Coronary artery (tissue), 2 donors: Measurements from ENCODE around the gene DEPDC5.
"Not testable (repeated sequence)": the region's sequence is repeated elsewhere in the genome, so short reads cannot be mapped to it uniquely, and the experiment has no call there.

Source experiments
- DNase-seq: peaks from one replicate; pipeline ENCODE4 v3.0.0-alpha.2; 2017; ENCODE audit warnings: low spot score
- H3K27ac ChIP-seq, 2 donors: fragments of 200-600 bp; sonication (generic); one replicate each; pipeline ENCODE4 v1.5.1; 2016 to 2019
- H3K4me3 ChIP-seq: fragments of 200-600 bp; sonication (generic); 2 replicates; pipeline ENCODE4 v1.5.1; 2016; ENCODE audit warnings: mild to moderate bottlenecking, moderate library complexity
- TF ChIP-seq, protein P1 (sequence below): fragments of 200-600 bp; sonication (generic); IDR thresholded peaks from one replicate; pipeline ENCODE4 v1.5.1; 2019; ENCODE audit warnings: antibody characterized with exemption

The DEPDC5 gene

DNA sequence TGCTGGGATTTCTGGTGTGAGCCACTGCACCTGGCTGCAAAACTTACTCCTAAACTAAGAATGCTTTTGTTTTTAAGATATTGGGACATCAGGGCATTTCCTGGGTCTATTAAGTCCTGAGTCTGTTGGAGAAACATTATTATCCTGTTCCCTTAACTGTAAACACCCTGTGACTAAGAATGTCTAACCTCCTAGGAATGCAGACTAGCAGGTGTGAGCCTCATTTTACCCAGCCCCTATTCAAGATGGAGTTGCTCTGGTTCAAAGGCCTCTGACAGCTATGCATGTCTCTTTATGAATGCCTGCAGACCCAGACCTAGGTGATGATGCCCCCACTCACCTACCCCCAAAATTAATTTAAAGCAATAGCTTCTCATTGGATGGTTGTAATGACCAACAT lies 46.2 kb downstream of the DEPDC5 start:
- H3K27ac ChIP-seq, result no peak overlapping the region
- H3K4me3 ChIP-seq, result no peak overlapping the region
- TF ChIP-seq, protein P1, sequence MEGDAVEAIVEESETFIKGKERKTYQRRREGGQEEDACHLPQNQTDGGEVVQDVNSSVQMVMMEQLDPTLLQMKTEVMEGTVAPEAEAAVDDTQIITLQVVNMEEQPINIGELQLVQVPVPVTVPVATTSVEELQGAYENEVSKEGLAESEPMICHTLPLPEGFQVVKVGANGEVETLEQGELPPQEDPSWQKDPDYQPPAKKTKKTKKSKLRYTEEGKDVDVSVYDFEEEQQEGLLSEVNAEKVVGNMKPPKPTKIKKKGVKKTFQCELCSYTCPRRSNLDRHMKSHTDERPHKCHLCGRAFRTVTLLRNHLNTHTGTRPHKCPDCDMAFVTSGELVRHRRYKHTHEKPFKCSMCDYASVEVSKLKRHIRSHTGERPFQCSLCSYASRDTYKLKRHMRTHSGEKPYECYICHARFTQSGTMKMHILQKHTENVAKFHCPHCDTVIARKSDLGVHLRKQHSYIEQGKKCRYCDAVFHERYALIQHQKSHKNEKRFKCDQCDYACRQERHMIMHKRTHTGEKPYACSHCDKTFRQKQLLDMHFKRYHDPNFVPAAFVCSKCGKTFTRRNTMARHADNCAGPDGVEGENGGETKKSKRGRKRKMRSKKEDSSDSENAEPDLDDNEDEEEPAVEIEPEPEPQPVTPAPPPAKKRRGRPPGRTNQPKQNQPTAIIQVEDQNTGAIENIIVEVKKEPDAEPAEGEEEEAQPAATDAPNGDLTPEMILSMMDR, result no peak
- no peak for DNase-seq

GRCh38 chr22:31800861-31801260 lies 47.0 kb downstream of the DEPDC5 start:
- H3K27ac ChIP-seq, DNase-seq, H3K4me3 ChIP-seq: not testable (repeated sequence)

DNA sequence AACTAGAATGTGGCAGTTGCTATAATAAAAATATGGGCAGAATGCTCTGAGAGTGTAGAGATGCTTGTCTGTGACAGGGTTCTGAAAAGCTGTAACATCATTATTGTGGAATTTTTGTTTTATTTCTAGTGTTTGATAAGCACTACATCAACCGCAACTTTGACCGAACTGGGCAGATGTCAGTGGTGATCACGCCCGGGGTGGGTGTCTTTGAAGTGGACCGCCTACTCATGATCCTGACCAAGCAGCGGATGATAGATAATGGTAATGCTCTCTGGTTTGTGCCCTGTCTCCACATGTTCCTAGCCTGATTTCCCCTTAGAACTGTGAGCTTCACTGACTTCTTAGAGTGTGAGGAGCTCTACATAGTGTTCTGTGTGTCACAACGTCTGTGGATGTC lies 48.8 kb downstream of the DEPDC5 start:
- no peak for DNase-seq
- H3K27ac ChIP-seq, result no peak overlapping the region
- TF ChIP-seq, protein P1, result no peak
- H3K4me3 ChIP-seq, result no peak overlapping the region

DNA sequence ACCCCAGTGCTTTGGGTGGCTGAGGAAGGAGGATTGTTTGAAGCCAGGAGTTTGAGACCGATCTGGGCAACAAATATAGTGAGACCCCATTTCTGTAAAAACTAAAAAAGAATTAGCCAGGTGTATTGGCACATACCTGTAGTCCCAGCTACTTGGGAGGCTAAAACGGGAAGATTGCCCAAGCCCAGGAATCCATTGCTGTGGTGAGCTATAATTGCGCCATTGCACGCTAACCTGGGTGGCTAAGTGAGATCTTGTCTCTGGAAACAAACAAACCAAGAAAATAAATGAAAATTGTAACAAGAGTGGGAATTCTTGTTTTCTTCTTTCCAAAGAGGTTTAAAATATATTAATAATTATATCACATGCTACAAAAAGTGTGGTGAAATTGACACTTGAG lies 52.9 kb downstream of the DEPDC5 start:
- H3K27ac ChIP-seq, result no peak overlapping the region
- no peak for DNase-seq
- TF ChIP-seq, protein P1, result no peak
- H3K4me3 ChIP-seq, result no peak overlapping the region

DNA sequence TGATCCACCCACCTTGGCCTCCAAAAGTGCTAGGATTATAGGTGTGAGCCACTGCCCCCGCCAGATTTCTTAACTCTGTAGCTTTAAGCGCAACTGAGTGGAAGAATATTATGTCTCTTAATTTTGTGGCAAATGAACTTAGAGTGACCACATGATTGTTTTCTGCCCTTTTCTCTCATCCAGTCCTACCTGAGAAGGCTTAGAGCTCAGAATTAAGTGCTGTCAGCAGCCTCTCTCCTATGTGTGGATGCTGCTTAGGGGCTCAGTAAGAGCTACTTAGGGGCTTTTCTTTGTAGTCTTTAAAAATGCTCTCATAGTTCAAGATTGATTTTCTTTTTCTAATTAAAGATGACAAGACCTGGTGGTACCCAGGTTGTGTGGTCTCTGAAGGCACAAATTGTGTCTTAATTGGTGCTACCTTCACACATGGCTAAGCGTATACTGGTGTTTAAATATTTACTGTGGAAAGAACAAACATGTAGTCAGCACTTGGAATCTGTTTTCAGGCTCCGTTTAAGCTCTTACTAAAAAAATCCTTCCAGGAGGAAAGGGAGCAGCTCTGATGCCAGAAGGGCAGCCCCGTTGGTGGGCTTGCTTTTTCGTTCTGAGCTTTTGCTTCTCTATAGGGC lies 59.3 kb downstream of the DEPDC5 start:
- no peak for DNase-seq
- TF ChIP-seq, protein P1, result no peak
- Histone ChIP-seq H3K4me3 (no peak overlapping the region), H3K27ac (no peak overlapping the region)

GRCh38 chr22:31813898-31814297 lies 60.1 kb downstream of the DEPDC5 start:
- H3K27ac ChIP-seq, H3K4me3 ChIP-seq, DNase-seq: not testable (repeated sequence)

- Histone ChIP-seq H3K4me3 (no peak overlapping the region), H3K27ac (no peak overlapping the region)
- no peak for DNase-seq
- TF ChIP-seq, protein P1, result no peak
These were observed 61.1 kb downstream of the DEPDC5 start for GRCh38 chr22:31814942-31815341.

DNA sequence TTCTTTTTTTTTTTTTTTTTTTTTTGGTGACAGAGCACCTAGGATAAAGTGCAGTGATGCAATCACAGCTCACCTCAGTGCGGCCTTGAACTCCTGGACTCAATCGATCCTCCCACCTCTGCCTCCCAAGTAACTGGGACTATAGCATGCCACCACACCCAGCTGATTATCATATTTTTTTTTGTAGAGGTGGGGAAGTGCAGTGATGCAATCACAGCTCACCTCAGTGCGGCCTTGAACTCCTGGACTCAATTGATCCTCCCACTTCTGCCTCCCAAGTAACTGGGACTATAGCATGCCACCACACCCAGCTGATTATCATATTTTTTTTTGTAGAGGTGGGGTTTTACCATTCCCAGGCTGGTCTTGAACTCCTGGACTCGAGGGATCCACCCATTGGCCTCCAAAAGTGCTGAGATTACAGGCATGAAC lies 61.6 kb downstream of the DEPDC5 start:
- H3K27ac ChIP-seq, DNase-seq, H3K4me3 ChIP-seq: not testable (repeated sequence)

DNA sequence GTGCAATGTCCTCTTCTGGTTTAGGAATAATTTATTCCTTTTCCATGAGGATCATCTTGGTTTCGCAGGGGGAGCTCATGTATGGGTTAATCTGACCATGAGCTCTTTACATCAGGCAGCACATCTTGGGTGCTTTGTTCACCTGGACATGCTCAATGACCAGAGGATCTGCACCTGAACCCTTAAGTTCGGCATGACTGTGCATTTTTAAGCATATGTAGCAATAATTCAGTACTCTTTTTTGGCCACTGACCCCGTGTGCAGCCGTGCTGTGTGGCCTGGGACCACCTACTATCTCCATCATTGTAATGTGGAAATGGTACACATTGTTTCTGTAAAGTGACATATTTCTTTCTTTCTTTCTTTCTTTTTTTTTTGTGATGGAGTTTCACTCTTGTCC lies 62.9 kb downstream of the DEPDC5 start:
- no peak overlapping the region for H3K27ac ChIP-seq
- no peak for DNase-seq
- TF ChIP-seq, protein P1, result no peak

More for the DNA sequence above, 62.9 kb downstream of the DEPDC5 start:
- H3K4me3 ChIP-seq, result no peak overlapping the region
